Left ventricle myocardium inferior (tissue), 1 donor: ENCODE measurements around the gene UST. TPM values are rescaled to one million over a fixed set of nuclear protein-coding genes. Genes with fewer than 3 reads are reported as not detected.
"Not testable (repeated sequence)": the region's sequence is repeated elsewhere in the genome, so short reads cannot be mapped to it uniquely, and the experiment has no call there.

Source experiments
- DNase-seq: peaks from one replicate; pipeline ENCODE4 v3.0.0-alpha.2; 2020
- H3K27ac ChIP-seq: fragments of 200-600 bp; replicated peaks from 2 replicates; pipeline ENCODE4 v1.8.0; 2021
- H3K27me3 ChIP-seq: fragments of 200-600 bp; 2 replicates; pipeline ENCODE4 v1.8.0; 2021; ENCODE audit warnings: low read depth
- H3K36me3 ChIP-seq: fragments of 200-600 bp; 2 replicates; pipeline ENCODE4 v1.8.0; 2021
- H3K4me1 ChIP-seq: fragments of 200-600 bp; 2 replicates; pipeline ENCODE4 v1.8.0; 2021
- H3K4me3 ChIP-seq: fragments of 200-600 bp; 2 replicates; pipeline ENCODE4 v1.8.0; 2021; ENCODE audit warnings: mild to moderate bottlenecking, moderate library complexity
- H3K9me3 ChIP-seq: fragments of 200-600 bp; replicated peaks from 2 replicates; pipeline ENCODE4 v1.8.0; 2021
- CTCF ChIP-seq: fragments of 200-600 bp; IDR thresholded peaks from 2 replicates; pipeline ENCODE4 v1.8.0; 2021; ENCODE audit warnings: antibody characterized with exemption, mild to moderate bottlenecking, borderline replicate concordance
- intact Hi-C: fragments of 100-400 bp; cut with micrococcal nuclease; formaldehyde crosslinking; loops from one replicate; pipeline ENCODE4 v1.11.0; 2022
- total RNA-seq: library from RNA; stranded (reverse); fragmentation: NEBNext Ultra II Directional; extraction: Animal tissue kit (Norgen Biotek cat#: 25700); gene quantifications from one replicate; pipeline ENCODE4 v1.2.1, GENCODE V29; 2021
- donor health status: DM: no; HTN: yes; CAD: no; lungs with severe emphysema.

Gene UST
- total RNA-seq, 1 donor from 2014 or later = 3.3 TPM

DNA sequence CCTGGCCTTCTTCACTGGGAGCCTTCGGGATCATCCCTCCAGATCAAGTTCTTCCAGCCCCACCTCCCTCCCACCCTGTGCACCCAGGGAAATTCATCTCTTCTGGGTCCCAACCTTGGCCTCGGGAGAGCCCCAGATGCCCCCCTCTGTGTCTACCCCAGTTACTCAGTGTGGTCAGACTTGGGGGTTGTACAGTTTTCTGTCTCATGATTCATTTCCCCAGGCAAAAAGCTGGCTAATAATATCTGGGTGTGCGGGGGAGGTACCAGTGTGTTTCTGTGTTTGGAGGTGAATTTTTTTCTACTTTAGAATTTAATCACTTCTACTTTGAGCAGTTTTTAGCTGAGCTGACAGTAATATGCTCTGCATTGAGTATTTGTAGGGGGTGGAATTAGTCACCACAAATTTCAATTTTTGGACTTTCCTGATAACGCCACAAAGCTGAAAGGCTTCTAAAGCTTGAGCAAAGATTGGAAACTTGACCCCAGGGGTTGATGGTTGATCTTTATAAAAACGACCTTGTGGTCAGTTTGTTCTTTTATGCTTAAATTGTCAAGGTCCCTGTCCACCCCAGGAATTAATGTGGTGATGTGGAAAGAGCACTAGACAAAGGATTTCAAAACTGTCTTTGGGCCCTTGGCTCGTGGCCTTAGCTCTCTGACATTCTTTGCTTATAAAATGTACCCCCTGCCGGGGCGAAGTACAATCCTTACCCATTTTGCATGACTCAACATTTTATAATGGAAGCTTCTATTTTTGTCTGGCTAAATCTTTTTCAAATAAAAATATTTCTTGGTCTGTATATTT lies 286.0 kb downstream of the UST start:
- no peak overlapping the region for H3K4me3 ChIP-seq
- no peaks in the 10 kb centered on the region for H3K36me3 ChIP-seq
- H3K4me1 ChIP-seq = peaks cover 6% of the 10 kb centered on the region
- DNase-seq = no peak
- H3K27me3 ChIP-seq = no peaks in the 10 kb centered on the region
- TF ChIP-seq CTCF = no peak
- no peak overlapping the region for H3K27ac ChIP-seq
- intact Hi-C loops = loop anchor here (5.0 kb wide), 1 partner anchor 484 kb away; no protein-coding TSS in a partner anchor
- H3K9me3 ChIP-seq = no peaks in the 10 kb centered on the region

DNA sequence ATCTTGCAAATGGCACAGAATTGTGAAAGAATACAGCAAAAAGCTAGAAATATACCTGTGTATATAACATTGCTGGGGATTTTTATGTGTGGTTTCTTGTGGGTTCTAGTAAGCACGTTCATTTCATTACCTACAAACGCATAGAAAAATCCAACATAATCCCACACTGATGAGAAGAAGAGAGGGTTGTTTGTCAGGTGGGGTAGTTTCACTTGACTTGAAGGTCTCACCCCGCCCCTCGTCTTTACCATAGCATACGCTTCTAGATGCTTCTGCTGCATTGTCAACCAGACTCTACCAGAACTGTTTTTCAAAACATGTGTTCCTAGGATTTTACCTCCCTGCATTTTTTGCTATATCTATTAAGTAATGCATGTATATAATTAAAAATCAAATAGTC lies 286.6 kb downstream of the UST start:
- no peak overlapping the region for H3K27ac ChIP-seq
- no peaks in the 10 kb centered on the region for H3K9me3 ChIP-seq
- no peaks in the 10 kb centered on the region for H3K36me3 ChIP-seq
- peaks cover 6% of the 10 kb centered on the region for H3K4me1 ChIP-seq
- intact Hi-C loops = loop anchor here (5.0 kb wide), 1 partner anchor 484 kb away; no protein-coding TSS in a partner anchor
- no peaks in the 10 kb centered on the region for H3K27me3 ChIP-seq
- no peak overlapping the region for H3K4me3 ChIP-seq
- DNase-seq = no peak
- TF ChIP-seq CTCF = no peak

DNA sequence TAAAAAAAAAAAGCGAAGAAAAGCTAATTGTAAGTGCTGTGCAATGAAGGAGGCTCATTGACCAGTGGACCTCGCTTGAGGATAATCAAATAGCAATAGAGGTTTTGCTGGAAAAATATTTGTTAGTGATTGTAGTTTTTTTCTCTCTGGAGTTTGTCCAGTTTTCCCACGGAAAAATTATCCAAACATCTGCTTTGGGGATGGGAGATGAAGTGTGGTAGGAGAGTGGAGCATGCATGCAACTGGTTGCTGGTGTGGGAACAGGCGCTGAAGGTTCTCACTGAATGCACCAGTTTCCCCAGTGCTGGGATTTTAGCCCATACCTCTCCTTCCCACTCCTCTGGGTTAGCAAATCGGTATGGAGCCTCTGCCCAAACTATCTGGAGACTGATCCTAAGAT lies 288.9 kb downstream of the UST start:
- Histone ChIP-seq H3K9me3 (no peaks in the 10 kb centered on the region), H3K4me3 (no peak overlapping the region), H3K36me3 (no peaks in the 10 kb centered on the region), H3K27ac (no peak overlapping the region), H3K27me3 (no peaks in the 10 kb centered on the region), H3K4me1 (no peaks in the 10 kb centered on the region)
- TF ChIP-seq CTCF = no peak
- intact Hi-C loops = no loop called here
- no peak for DNase-seq

DNA sequence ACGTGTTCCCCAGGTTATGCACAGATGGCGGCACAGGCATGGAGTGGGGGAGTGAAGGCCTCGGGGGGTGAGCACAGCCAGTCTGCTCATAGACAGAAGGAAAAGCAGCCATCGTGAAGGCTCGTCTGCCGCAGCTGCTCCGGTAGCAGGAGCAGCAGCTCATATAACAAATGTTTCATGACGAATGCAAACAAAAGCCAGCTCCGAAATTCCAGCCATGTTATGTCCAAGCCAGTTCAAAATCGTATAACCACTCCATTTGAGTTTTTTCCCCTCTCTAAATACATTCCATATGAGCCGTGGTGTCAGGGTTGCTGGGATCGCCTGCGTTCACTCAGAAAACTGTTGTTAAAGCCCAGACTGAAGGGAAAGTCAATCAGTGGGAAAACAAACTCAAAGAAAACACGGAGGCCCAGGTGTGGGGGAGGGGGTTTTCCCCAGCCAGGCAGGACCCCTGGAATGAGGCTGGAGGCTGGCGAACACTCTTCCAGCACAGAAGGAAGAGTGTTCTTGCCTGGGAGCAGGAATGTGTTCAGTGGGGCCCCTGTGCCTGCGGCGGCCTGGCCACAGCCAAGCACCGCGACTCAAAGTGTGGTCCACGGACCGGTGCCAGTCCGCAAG lies 290.3 kb downstream of the UST start:
- no peak for TF ChIP-seq CTCF
- Histone ChIP-seq H3K27me3 (no peaks in the 10 kb centered on the region), H3K27ac (no peak overlapping the region), H3K9me3 (no peaks in the 10 kb centered on the region), H3K36me3 (no peaks in the 10 kb centered on the region), H3K4me1 (no peaks in the 10 kb centered on the region), H3K4me3 (no peak overlapping the region)
- intact Hi-C loops = no loop called here
- no peak for DNase-seq

DNA sequence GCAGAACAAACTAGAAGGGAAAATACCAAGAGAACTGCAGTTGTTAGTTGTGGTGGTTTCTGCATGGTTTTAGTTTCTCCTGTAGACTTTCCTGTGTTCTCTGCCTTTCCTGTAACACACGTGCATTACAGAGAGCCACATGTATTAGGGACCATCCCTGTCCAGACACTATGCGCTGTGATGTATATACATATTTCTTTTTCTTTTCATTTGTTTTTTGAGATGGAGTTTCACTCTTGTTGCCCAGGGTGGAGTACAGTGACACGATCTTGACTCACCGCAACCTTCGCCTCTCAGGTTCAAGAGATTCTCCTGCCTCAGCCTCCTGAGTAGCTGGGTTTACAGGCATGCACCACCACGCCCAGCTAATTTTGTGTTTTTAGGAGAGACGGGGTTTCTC lies 292.2 kb downstream of the UST start:
- H3K9me3 ChIP-seq, H3K4me1 ChIP-seq, H3K4me3 ChIP-seq, intact Hi-C loops, H3K27me3 ChIP-seq, H3K27ac ChIP-seq, H3K36me3 ChIP-seq, DNase-seq: not testable (repeated sequence)

GRCh38 chr6:149041953-149042352 lies 295.1 kb downstream of the UST start:
- no peaks in the 10 kb centered on the region for H3K36me3 ChIP-seq
- no peak for TF ChIP-seq CTCF
- no peak overlapping the region for H3K27ac ChIP-seq
- no peak for DNase-seq
- no peak overlapping the region for H3K4me3 ChIP-seq
- no peaks in the 10 kb centered on the region for H3K9me3 ChIP-seq
- H3K4me1 ChIP-seq = peaks cover 4% of the 10 kb centered on the region
- H3K27me3 ChIP-seq = no peaks in the 10 kb centered on the region
- intact Hi-C loops = no loop called here
